ENCODE data around the gene THSD4.

DNA sequence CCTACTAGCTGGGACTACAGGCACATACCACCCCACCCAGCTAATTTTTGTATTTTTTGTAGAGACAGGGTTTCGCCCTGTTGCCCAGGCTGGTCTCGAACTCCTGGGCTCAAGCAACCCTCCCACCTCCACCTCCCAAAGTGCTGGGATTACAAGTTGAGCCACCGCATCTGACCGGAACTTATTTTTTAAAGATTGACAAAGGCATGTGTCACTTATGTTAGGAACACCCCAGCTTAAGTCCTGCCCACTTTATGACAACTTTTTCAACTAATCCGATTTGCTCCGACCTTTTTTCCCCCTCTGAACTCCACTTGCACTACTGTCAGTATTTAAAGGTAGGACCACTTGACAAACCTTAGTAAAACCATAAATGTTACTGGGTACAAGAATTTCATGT lies 483.5 kb downstream of the THSD4 start:
- TF ChIP-seq, protein P1, sequence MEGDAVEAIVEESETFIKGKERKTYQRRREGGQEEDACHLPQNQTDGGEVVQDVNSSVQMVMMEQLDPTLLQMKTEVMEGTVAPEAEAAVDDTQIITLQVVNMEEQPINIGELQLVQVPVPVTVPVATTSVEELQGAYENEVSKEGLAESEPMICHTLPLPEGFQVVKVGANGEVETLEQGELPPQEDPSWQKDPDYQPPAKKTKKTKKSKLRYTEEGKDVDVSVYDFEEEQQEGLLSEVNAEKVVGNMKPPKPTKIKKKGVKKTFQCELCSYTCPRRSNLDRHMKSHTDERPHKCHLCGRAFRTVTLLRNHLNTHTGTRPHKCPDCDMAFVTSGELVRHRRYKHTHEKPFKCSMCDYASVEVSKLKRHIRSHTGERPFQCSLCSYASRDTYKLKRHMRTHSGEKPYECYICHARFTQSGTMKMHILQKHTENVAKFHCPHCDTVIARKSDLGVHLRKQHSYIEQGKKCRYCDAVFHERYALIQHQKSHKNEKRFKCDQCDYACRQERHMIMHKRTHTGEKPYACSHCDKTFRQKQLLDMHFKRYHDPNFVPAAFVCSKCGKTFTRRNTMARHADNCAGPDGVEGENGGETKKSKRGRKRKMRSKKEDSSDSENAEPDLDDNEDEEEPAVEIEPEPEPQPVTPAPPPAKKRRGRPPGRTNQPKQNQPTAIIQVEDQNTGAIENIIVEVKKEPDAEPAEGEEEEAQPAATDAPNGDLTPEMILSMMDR (IDR thresholded peaks at IDR 0.05; ENCODE audit: low read length): no peak
- TF ChIP-seq EZH2 (IDR thresholded peaks at IDR 0.05; ENCODE audit: borderline replicate concordance, low read length): no peak
